WTC11 (cell line): ENCODE results near the gene ZNF605.
"Not testable (repeated sequence)": the region's sequence is repeated elsewhere in the genome, so short reads cannot be mapped to it uniquely, and the experiment has no call there.

Experiments used
- CREM ChIP-seq: sonication (generic); formaldehyde crosslinking; IDR thresholded peaks from 2 replicates; pipeline ENCODE4 v1.8.1; 2022; ENCODE audit warnings: mild to moderate bottlenecking, missing genetic modification reagents, moderate library complexity
- ESRRA ChIP-seq: sonication (generic); formaldehyde crosslinking; IDR thresholded peaks from 2 replicates; pipeline ENCODE4 v1.8.1; 2022; ENCODE audit warnings: mild to moderate bottlenecking, missing genetic modification reagents, borderline replicate concordance
- IRF2 ChIP-seq: sonication (generic); formaldehyde crosslinking; IDR thresholded peaks from 2 replicates; pipeline ENCODE4 v1.8.0; 2022; ENCODE audit warnings: low read depth, missing genetic modification reagents, borderline replicate concordance
- JUN ChIP-seq: sonication (generic); formaldehyde crosslinking; IDR thresholded peaks from 2 replicates; pipeline ENCODE4 v1.8.0; 2023; ENCODE audit warnings: mild to moderate bottlenecking, missing genetic modification reagents
- TCF7 ChIP-seq: sonication (generic); formaldehyde crosslinking; IDR thresholded peaks from 2 replicates; pipeline ENCODE4 v1.8.0; 2022; ENCODE audit warnings: mild to moderate bottlenecking, low read depth, missing genetic modification reagents, moderate library complexity
- TF ChIP-seq, protein P1 (sequence below): sonication (generic); formaldehyde crosslinking; IDR thresholded peaks from 2 replicates; pipeline ENCODE4 v1.8.0; 2022; ENCODE audit warnings: mild to moderate bottlenecking, missing genetic modification reagents
- TF ChIP-seq, protein P2 (sequence below): fragments of 200-600 bp; IDR thresholded peaks from 2 replicates; pipeline ENCODE4 v1.8.0; 2022; ENCODE audit warnings: antibody characterized with exemption
- TF ChIP-seq, protein P3 (sequence below): sonication (generic); formaldehyde crosslinking; IDR thresholded peaks from 2 replicates; pipeline ENCODE4 v1.8.1; 2022; ENCODE audit warnings: mild to moderate bottlenecking, missing genetic modification reagents, moderate library complexity, borderline replicate concordance
- TF ChIP-seq, protein P4 (sequence below): sonication (generic); formaldehyde crosslinking; IDR thresholded peaks from 2 replicates; pipeline ENCODE4 v1.8.0; 2023; ENCODE audit warnings: missing genetic modification reagents
- TF ChIP-seq, protein P5 (sequence below): sonication (generic); formaldehyde crosslinking; IDR thresholded peaks from 2 replicates; pipeline ENCODE4 v1.8.1; 2022; ENCODE audit warnings: low read depth, missing genetic modification reagents, borderline replicate concordance

DNA sequence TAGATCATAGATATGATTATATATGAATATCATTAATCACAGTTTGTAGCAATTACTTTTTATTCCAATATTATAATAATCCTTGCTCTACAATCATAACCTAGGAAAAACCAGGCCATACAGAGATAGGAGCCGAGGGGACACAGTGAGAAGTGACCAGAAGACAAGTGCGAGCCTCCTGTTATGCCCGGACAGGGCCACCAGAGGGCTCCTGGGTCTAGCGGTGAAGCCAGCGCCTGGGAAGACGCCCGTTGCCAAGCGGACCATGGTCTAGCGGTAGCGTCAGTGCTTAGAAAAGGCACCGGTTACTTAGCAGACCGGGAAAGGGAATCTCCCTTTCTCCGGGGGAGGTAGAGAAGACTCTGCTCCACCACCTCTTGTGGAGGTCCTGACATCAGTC is 20.8 kb upstream of the ZNF605 start:
- TF ChIP-seq, protein P1, sequence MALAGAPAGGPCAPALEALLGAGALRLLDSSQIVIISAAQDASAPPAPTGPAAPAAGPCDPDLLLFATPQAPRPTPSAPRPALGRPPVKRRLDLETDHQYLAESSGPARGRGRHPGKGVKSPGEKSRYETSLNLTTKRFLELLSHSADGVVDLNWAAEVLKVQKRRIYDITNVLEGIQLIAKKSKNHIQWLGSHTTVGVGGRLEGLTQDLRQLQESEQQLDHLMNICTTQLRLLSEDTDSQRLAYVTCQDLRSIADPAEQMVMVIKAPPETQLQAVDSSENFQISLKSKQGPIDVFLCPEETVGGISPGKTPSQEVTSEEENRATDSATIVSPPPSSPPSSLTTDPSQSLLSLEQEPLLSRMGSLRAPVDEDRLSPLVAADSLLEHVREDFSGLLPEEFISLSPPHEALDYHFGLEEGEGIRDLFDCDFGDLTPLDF (CRISPR knock-in tag): not testable (repeated sequence)
- TF ChIP-seq, protein P2, sequence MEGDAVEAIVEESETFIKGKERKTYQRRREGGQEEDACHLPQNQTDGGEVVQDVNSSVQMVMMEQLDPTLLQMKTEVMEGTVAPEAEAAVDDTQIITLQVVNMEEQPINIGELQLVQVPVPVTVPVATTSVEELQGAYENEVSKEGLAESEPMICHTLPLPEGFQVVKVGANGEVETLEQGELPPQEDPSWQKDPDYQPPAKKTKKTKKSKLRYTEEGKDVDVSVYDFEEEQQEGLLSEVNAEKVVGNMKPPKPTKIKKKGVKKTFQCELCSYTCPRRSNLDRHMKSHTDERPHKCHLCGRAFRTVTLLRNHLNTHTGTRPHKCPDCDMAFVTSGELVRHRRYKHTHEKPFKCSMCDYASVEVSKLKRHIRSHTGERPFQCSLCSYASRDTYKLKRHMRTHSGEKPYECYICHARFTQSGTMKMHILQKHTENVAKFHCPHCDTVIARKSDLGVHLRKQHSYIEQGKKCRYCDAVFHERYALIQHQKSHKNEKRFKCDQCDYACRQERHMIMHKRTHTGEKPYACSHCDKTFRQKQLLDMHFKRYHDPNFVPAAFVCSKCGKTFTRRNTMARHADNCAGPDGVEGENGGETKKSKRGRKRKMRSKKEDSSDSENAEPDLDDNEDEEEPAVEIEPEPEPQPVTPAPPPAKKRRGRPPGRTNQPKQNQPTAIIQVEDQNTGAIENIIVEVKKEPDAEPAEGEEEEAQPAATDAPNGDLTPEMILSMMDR: peak; percentile 72; the same call in 1 of the 2 replicates
- TF ChIP-seq, protein P3, sequence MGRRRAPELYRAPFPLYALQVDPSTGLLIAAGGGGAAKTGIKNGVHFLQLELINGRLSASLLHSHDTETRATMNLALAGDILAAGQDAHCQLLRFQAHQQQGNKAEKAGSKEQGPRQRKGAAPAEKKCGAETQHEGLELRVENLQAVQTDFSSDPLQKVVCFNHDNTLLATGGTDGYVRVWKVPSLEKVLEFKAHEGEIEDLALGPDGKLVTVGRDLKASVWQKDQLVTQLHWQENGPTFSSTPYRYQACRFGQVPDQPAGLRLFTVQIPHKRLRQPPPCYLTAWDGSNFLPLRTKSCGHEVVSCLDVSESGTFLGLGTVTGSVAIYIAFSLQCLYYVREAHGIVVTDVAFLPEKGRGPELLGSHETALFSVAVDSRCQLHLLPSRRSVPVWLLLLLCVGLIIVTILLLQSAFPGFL: not testable (repeated sequence)
- TF ChIP-seq, protein P4, sequence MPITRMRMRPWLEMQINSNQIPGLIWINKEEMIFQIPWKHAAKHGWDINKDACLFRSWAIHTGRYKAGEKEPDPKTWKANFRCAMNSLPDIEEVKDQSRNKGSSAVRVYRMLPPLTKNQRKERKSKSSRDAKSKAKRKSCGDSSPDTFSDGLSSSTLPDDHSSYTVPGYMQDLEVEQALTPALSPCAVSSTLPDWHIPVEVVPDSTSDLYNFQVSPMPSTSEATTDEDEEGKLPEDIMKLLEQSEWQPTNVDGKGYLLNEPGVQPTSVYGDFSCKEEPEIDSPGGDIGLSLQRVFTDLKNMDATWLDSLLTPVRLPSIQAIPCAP: not testable (repeated sequence)
- TF ChIP-seq JUN (CRISPR knock-in tag); TCF7 (CRISPR knock-in tag); ESRRA (CRISPR knock-in tag); CREM (CRISPR knock-in tag); IRF2: not testable (repeated sequence)
- TF ChIP-seq, protein P5, sequence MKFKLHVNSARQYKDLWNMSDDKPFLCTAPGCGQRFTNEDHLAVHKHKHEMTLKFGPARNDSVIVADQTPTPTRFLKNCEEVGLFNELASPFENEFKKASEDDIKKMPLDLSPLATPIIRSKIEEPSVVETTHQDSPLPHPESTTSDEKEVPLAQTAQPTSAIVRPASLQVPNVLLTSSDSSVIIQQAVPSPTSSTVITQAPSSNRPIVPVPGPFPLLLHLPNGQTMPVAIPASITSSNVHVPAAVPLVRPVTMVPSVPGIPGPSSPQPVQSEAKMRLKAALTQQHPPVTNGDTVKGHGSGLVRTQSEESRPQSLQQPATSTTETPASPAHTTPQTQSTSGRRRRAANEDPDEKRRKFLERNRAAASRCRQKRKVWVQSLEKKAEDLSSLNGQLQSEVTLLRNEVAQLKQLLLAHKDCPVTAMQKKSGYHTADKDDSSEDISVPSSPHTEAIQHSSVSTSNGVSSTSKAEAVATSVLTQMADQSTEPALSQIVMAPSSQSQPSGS (CRISPR knock-in tag): not testable (repeated sequence)
